ENCODE data around the gene KMT2E. TPM values are rescaled to one million over a fixed set of nuclear protein-coding genes. Genes with fewer than 3 reads are reported as not detected.

Gene KMT2E
- total RNA-seq, 4 donors from 2014 or later = 90.6 to 187 (median 112) TPM

DNA sequence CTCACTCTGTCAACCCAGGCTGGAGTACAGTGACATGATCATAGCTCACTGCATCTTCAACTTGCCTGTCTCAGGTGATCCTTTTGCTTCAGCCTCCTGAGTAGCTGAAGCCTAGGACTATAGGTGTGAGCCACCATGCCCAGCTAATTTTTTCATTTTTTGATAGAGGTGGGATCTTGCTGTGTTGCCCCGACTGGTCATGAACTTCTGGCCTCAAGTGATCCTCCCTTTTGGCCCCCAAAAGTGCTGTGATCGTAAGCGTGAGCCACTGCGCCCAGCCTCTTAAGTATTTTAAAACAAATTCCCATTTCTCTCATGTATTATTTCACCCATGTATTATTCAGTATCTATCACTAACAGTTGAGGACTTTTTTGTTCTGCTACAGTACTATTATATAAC is 43.5 kb downstream of the KMT2E start:
- H3K4me3 ChIP-seq = no peak overlapping the region
- TF ChIP-seq POLR2AphosphoS5 (IDR thresholded peaks at IDR 0.05) (no peak), EP300 (IDR thresholded peaks at IDR 0.05) (no peak)
- H3K36me3 ChIP-seq = peaks cover 0 to 7% of the 10 kb centered on the region in 2 donors
- 86 to 93% methylated on average over 3 to 4 of the region's 4 CpGs for WGBS, 2 donors (ENCODE audit: low coverage in 1 of 2)
- H3K9me3 ChIP-seq = no peaks in the 10 kb centered on the region
- H3K27ac ChIP-seq = no peak overlapping the region
- no peaks in the 10 kb centered on the region for H3K27me3 ChIP-seq
- ATAC-seq = no peak
- H3K4me1 ChIP-seq = peaks cover 2 to 92% (median 20%) of the 10 kb centered on the region in 3 donors

- Histone ChIP-seq H3K36me3 (peaks cover 0 to 13% of the 10 kb centered on the region in 2 donors), H3K4me1 (peaks cover 2 to 91% (median 20%) of the 10 kb centered on the region in 3 donors), H3K9me3 (no peaks in the 10 kb centered on the region), H3K27me3 (no peaks in the 10 kb centered on the region), H3K4me3 (no peak overlapping the region), H3K27ac (no peak overlapping the region)
- TF ChIP-seq POLR2AphosphoS5 (IDR thresholded peaks at IDR 0.05) (no peak), EP300 (IDR thresholded peaks at IDR 0.05) (no peak), POLR2A (IDR thresholded peaks at IDR 0.05) (no peak)
- TF ChIP-seq, protein P1, sequence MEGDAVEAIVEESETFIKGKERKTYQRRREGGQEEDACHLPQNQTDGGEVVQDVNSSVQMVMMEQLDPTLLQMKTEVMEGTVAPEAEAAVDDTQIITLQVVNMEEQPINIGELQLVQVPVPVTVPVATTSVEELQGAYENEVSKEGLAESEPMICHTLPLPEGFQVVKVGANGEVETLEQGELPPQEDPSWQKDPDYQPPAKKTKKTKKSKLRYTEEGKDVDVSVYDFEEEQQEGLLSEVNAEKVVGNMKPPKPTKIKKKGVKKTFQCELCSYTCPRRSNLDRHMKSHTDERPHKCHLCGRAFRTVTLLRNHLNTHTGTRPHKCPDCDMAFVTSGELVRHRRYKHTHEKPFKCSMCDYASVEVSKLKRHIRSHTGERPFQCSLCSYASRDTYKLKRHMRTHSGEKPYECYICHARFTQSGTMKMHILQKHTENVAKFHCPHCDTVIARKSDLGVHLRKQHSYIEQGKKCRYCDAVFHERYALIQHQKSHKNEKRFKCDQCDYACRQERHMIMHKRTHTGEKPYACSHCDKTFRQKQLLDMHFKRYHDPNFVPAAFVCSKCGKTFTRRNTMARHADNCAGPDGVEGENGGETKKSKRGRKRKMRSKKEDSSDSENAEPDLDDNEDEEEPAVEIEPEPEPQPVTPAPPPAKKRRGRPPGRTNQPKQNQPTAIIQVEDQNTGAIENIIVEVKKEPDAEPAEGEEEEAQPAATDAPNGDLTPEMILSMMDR (IDR thresholded peaks at IDR 0.05) = no peak
- WGBS, 2 donors (ENCODE audit: low coverage in 1 of 2) = 86 to 95% methylated on average over 3 to 4 of the region's 4 CpGs
- ATAC-seq = no peak
Observed at GRCh38 chr7:105060437-105060836, 46.4 kb downstream of the KMT2E start.

- Histone ChIP-seq H3K27me3 (no peaks in the 10 kb centered on the region), H3K27ac (no peak overlapping the region), H3K36me3 (peaks cover 0 to 14% of the 10 kb centered on the region in 2 donors), H3K4me3 (no peak overlapping the region), H3K9me3 (no peaks in the 10 kb centered on the region), H3K4me1 (peaks cover 2 to 91% (median 16%) of the 10 kb centered on the region in 3 donors)
- no peak for ATAC-seq
- TF ChIP-seq, protein P1 (IDR thresholded peaks at IDR 0.05) = no peak
- no peak for TF ChIP-seq EP300 (IDR thresholded peaks at IDR 0.05)
- no peak for TF ChIP-seq POLR2AphosphoS5 (IDR thresholded peaks at IDR 0.05)
- TF ChIP-seq POLR2A (IDR thresholded peaks at IDR 0.05) = no peak
- 65 to 68% methylated on average over 3 of the region's 3 CpGs for WGBS, 2 donors (ENCODE audit: low coverage in 1 of 2)
Observed at GRCh38 chr7:105060923-105061322, 46.9 kb downstream of the KMT2E start.

DNA sequence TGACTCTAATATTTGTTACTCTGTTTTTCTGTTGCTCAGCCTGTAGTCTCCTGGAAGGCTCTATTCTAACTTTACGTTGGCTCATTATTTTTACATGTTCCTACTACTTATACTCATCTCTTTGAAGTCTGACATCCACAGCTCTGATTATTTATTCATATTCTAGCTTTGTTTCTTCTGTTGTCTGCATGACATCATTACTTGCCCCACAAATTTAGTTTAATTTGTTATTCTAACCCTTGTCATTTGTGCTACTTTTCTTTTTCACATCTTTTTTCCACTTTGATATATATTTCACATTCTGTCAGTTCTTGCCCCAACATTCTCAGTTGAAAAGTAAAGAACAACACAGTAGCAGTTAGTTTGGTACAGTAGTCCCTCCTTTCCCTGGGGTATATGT is 51.1 kb downstream of the KMT2E start:
- TF ChIP-seq POLR2AphosphoS5 (IDR thresholded peaks at IDR 0.05) = no peak
- no peak for TF ChIP-seq POLR2A (IDR thresholded peaks at IDR 0.05)
- no peak for TF ChIP-seq EP300 (IDR thresholded peaks at IDR 0.05)
- TF ChIP-seq, protein P1 (IDR thresholded peaks at IDR 0.05) = no peak
- H3K27me3 ChIP-seq = no peaks in the 10 kb centered on the region
- H3K36me3 ChIP-seq = peaks cover 0 to 53% of the 10 kb centered on the region in 2 donors
- ATAC-seq = no peak
- H3K27ac ChIP-seq = no peak overlapping the region
- 23 to 78% methylated on average over 1 of the region's 1 CpG for WGBS, 2 donors (ENCODE audit: low coverage in 1 of 2)
- H3K4me1 ChIP-seq = peaks cover 2 to 55% (median 6%) of the 10 kb centered on the region in 3 donors
- H3K9me3 ChIP-seq = no peaks in the 10 kb centered on the region
- no peak overlapping the region for H3K4me3 ChIP-seq

DNA sequence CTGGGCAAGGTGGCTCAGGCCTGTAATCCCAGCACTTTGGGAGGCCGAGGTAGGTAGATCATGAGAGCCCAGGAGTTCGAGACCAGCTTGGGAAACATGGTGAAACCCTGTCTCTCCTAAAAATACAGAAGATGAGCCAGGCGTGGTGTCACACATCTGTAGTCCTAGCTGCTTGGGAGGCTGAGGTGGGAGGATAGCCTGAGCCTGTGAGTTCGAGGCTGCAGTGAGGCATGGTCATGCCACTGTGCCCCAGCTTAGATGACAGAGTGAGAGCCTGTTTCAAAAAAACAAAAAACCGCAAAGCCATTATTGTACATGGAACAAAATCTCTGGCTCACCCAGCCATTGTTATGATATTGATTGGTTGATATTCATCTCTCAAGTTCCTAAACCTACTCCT is 53.7 kb downstream of the KMT2E start:
- no peak overlapping the region for H3K4me3 ChIP-seq
- H3K36me3 ChIP-seq = peaks cover 0 to 73% of the 10 kb centered on the region in 2 donors
- no peaks in the 10 kb centered on the region for H3K9me3 ChIP-seq
- ATAC-seq = no peak
- H3K4me1 ChIP-seq = peaks cover 0 to 35% (median 0%) of the 10 kb centered on the region in 3 donors
- no peaks in the 10 kb centered on the region for H3K27me3 ChIP-seq
- WGBS, 2 donors (ENCODE audit: low coverage in 1 of 2) = 93 to 100% methylated on average over 3 to 4 of the region's 5 CpGs
- TF ChIP-seq EP300 (IDR thresholded peaks at IDR 0.05) = no peak
- TF ChIP-seq POLR2A (IDR thresholded peaks at IDR 0.05) = no peak
- no peak for TF ChIP-seq POLR2AphosphoS5 (IDR thresholded peaks at IDR 0.05)
- TF ChIP-seq, protein P1 (IDR thresholded peaks at IDR 0.05) = no peak
- H3K27ac ChIP-seq = no peak overlapping the region
